Prostate gland (tissue), 2 donors: ENCODE measurements around the gene UNC5B. TPM values are rescaled to one million over a fixed set of nuclear protein-coding genes. Genes with fewer than 3 reads are reported as not detected.

Experiments
- DNase-seq: peaks from one replicate; pipeline ENCODE4 v3.0.0-alpha.2; 2019; ENCODE audit warnings: low spot score
- H3K27ac ChIP-seq, 2 donors: fragments of 200-600 bp; sonication (generic); 2 replicates each; pipeline ENCODE4 v1.5.1; 2017 to 2019
- H3K27me3 ChIP-seq: fragments of 200-600 bp; sonication (generic); replicated peaks from 2 replicates; pipeline ENCODE4 v1.5.1; 2019; ENCODE audit not compliant: insufficient read depth
- H3K36me3 ChIP-seq, 2 donors: fragments of 200-600 bp; sonication (generic); 1 replicate in 1 of 2; 2 replicates in 1 of 2; pipeline versions ENCODE4 v1.5.1 to v1.8.1; 2017 to 2019
- H3K4me1 ChIP-seq: fragments of 200-600 bp; sonication (generic); replicated peaks from 2 replicates; pipeline ENCODE4 v1.5.1; 2019
- H3K4me3 ChIP-seq, 2 donors: fragments of 200-600 bp; sonication (generic); 2 replicates each; pipeline ENCODE4 v1.5.1; 2017 to 2019
- H3K9me3 ChIP-seq: fragments of 200-600 bp; sonication (generic); 2 replicates; pipeline ENCODE4 v1.5.1; 2017
- POLR2A ChIP-seq: fragments of 450-650 bp; IDR thresholded peaks from one replicate; pipeline ENCODE4 v1.6.1; 2016; ENCODE audit warnings: antibody characterized with exemption, mild to moderate bottlenecking
- POLR2AphosphoS5 ChIP-seq: sonication (generic); formaldehyde crosslinking; IDR thresholded peaks from one replicate; pipeline ENCODE4 v1.6.1; 2017; ENCODE audit warnings: antibody characterized with exemption
- WGBS: methylation state at CpG from one replicate; pipeline ENCODE4 v1.1.5; 2018; 5-methylcytosine and 5-hydroxymethylcytosine counted together
- intact Hi-C: fragments of 100-400 bp; cut with DNase I; formaldehyde crosslinking; loops from one replicate; pipeline ENCODE4 v1.14.2; 2022
- total RNA-seq, 2 donors: library from RNA; depleted of rRNA; stranded (reverse); fragments of >200 nt; gene quantifications; one replicate each; pipeline ENCODE4 v1.1.0, GENCODE V29; 2016
- TF ChIP-seq, protein P1 (sequence below), 4 experiments: fragments of 200-600 bp in 2 of 4; fragments of 450-650 bp in 2 of 4; sonication (generic) in 2 of 4; IDR thresholded peaks; 1 replicate in 3 of 4; 2 replicates in 1 of 4; pipeline ENCODE4 v1.5.1; 2016 to 2019; ENCODE audit warnings: antibody characterized with exemption in 4 of 4, mild to moderate bottlenecking in 2 of 4, moderate library complexity in 2 of 4

UNC5B gene
- total RNA-seq, 2 donors from 2014 or later: 12.8 to 58.4 TPM

GRCh38 chr10:71223347-71224058, 11.1 kb downstream of the UNC5B start:
- Histone ChIP-seq H3K4me3 (no peak overlapping the region), H3K36me3 (no peaks in the 10 kb centered on the region), H3K4me1 (no peaks in the 10 kb centered on the region), H3K27me3 (no peaks in the 10 kb centered on the region), H3K9me3 (no peaks in the 10 kb centered on the region), H3K27ac (no peak overlapping the region)
- no peak for DNase-seq
- intact Hi-C loops: no loop called here
- TF ChIP-seq, protein P1, sequence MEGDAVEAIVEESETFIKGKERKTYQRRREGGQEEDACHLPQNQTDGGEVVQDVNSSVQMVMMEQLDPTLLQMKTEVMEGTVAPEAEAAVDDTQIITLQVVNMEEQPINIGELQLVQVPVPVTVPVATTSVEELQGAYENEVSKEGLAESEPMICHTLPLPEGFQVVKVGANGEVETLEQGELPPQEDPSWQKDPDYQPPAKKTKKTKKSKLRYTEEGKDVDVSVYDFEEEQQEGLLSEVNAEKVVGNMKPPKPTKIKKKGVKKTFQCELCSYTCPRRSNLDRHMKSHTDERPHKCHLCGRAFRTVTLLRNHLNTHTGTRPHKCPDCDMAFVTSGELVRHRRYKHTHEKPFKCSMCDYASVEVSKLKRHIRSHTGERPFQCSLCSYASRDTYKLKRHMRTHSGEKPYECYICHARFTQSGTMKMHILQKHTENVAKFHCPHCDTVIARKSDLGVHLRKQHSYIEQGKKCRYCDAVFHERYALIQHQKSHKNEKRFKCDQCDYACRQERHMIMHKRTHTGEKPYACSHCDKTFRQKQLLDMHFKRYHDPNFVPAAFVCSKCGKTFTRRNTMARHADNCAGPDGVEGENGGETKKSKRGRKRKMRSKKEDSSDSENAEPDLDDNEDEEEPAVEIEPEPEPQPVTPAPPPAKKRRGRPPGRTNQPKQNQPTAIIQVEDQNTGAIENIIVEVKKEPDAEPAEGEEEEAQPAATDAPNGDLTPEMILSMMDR (IDR thresholded peaks at IDR 0.05): no peak
- TF ChIP-seq POLR2A: no peak
- no peak for TF ChIP-seq POLR2AphosphoS5
- 96% methylated on average over 4 of the region's 4 CpGs for WGBS

DNA sequence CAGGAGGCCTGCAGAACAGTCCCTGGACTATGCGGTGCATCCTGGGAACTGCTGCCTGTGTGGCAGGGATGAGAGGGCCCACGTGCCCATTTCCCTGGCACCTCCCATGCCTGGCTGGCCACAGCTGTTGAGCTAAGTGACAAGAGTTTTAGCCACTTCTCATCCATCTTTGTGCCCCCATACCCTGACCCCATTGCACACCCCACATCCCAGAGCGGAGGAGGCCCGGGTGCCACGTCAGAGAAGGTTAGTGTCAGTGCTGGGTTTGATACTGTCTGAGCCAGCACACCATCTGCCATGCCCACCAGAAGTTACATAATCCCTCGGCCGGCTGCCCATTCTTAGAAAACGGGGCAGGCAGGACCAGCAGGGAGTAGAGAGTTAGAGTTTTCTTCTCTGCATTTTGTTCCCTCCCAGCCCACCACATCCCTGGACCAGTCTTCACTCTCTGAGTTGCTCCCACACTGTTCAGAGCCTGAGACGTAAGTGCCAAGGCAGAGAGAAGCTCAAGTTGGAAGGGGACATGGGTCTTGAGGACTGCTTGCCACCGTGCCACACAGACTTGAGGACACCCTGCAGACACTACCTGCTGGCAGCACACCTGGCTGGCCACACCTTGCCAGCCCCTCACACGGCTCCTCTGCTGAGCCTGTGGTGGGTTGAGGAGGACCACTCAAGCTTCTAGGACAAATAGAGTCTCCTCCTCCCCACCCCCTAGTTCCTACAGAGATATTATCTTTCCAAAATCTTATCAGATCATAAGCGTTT, 13.1 kb downstream of the UNC5B start:
- no peak for DNase-seq
- no peaks in the 10 kb centered on the region for H3K27me3 ChIP-seq
- no peaks in the 10 kb centered on the region for H3K36me3 ChIP-seq
- H3K9me3 ChIP-seq: no peaks in the 10 kb centered on the region
- TF ChIP-seq POLR2AphosphoS5: no peak
- TF ChIP-seq, protein P1 (IDR thresholded peaks at IDR 0.05): no peak
- no peak for TF ChIP-seq POLR2A
- H3K4me3 ChIP-seq: no peak overlapping the region
- whole genome bisulfite sequencing: 76% methylated on average over 12 of the region's 12 CpGs
- H3K4me1 ChIP-seq: no peaks in the 10 kb centered on the region
- intact Hi-C loops: no loop called here
- H3K27ac ChIP-seq: no peak overlapping the region

- Histone ChIP-seq H3K4me3 (no peak overlapping the region), H3K9me3 (no peaks in the 10 kb centered on the region), H3K27ac (no peak overlapping the region), H3K27me3 (no peaks in the 10 kb centered on the region), H3K4me1 (no peaks in the 10 kb centered on the region), H3K36me3 (no peaks in the 10 kb centered on the region)
- WGBS: 88% methylated on average over 16 of the region's 16 CpGs
- TF ChIP-seq, protein P1 (IDR thresholded peaks at IDR 0.05): no peak
- no peak for TF ChIP-seq POLR2A
- no peak for TF ChIP-seq POLR2AphosphoS5
- intact Hi-C loops: no loop called here
- DNase-seq: no peak
These were observed 16.7 kb downstream of the UNC5B start for GRCh38 chr10:71228875-71229675.

DNA sequence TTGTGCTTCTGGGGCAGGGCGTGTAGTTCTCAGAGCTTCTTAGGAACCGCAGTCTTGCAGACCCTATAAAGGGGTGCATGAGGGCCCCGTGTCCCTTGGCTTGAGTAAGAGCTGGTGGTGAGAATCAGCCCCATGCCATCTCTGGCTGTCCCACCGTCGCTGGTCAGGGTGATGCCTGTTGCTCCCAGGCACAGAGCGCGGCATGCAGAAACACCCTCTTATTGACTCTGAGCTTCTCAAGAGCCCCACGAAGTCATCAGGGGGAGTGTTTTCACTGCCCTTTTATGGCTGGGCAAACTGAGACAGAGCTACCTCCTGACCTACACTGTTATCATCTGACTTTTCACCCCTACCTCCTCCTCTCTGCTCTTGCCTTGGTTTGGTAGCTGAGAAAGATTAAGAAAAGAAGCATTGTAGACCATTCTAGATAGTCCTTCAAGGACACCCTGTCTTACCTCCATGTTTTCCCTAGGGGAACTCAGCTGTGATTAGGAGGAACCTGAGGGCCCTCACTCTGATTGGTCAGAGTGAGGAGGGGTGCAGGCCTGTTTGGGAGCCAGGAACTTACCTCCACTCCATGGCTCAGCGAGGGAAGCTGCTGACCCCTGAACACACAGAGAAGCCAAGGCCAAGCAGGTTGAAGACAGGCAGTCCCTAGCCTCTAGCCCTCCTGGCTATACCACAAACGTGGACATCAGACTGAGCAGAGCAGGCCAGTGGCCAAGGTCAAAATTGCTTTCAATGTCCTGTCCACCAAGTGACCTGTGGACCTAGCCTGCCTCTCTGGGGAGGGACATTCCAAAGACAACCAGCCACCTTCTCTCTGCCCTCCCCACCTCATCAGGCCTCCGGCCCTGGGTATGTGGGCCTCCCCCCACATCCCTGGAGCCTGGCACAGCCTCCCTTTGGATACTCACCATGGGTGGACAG, 17.6 kb downstream of the UNC5B start:
- DNase-seq: no peak
- H3K27me3 ChIP-seq: no peaks in the 10 kb centered on the region
- no peak for TF ChIP-seq POLR2AphosphoS5
- TF ChIP-seq, protein P1 (IDR thresholded peaks at IDR 0.05): no peak
- TF ChIP-seq POLR2A: no peak
- WGBS: 90% methylated on average over 11 of the region's 11 CpGs
- H3K9me3 ChIP-seq: no peaks in the 10 kb centered on the region
- H3K27ac ChIP-seq: no peak overlapping the region
- intact Hi-C loops: no loop called here
- no peaks in the 10 kb centered on the region for H3K4me1 ChIP-seq
- no peaks in the 10 kb centered on the region for H3K36me3 ChIP-seq
- H3K4me3 ChIP-seq: no peak overlapping the region
